Prostate gland (tissue), 2 donors: ENCODE data around the gene SYNPR.

Source experiments
- POLR2AphosphoS5 ChIP-seq: sonication (generic); formaldehyde crosslinking; IDR thresholded peaks from one replicate; pipeline ENCODE4 v1.6.1; 2017; ENCODE audit warnings: antibody characterized with exemption
- TF ChIP-seq, protein P1 (sequence below), 4 experiments: fragments of 200-600 bp in 2 of 4; fragments of 450-650 bp in 2 of 4; sonication (generic) in 2 of 4; IDR thresholded peaks; 1 replicate in 3 of 4; 2 replicates in 1 of 4; pipeline ENCODE4 v1.5.1; 2016 to 2019; ENCODE audit warnings: antibody characterized with exemption in 4 of 4, mild to moderate bottlenecking in 2 of 4, moderate library complexity in 2 of 4

DNA sequence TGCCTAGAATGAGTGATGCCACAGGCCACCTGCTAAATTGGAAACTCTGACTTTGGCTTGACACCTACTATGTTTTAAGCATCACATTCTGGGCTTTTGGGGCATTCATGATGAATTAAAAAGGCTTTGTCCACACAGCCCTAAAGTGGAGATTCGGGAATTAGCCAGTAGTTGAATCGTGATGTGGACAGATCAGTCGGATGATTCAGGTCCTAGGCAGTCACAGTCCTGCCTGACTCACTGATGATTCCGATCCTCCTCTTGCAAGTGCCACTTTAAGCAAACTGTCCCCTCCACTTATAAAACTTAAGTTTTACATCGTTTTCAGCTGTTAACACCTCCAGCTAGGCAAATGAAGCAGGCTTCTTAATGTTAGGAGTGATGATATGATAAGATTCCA, 75.3 kb downstream of the SYNPR start:
- TF ChIP-seq, protein P1, sequence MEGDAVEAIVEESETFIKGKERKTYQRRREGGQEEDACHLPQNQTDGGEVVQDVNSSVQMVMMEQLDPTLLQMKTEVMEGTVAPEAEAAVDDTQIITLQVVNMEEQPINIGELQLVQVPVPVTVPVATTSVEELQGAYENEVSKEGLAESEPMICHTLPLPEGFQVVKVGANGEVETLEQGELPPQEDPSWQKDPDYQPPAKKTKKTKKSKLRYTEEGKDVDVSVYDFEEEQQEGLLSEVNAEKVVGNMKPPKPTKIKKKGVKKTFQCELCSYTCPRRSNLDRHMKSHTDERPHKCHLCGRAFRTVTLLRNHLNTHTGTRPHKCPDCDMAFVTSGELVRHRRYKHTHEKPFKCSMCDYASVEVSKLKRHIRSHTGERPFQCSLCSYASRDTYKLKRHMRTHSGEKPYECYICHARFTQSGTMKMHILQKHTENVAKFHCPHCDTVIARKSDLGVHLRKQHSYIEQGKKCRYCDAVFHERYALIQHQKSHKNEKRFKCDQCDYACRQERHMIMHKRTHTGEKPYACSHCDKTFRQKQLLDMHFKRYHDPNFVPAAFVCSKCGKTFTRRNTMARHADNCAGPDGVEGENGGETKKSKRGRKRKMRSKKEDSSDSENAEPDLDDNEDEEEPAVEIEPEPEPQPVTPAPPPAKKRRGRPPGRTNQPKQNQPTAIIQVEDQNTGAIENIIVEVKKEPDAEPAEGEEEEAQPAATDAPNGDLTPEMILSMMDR (IDR thresholded peaks at IDR 0.05), result no peak
- no peak for TF ChIP-seq POLR2AphosphoS5
